HCT116 (cell line): Measurements from ENCODE around the gene TNRC6A. TPM values are rescaled to one million over a fixed set of nuclear protein-coding genes. Genes with fewer than 3 reads are reported as not detected.

ENCODE experiments used
- ATAC-seq: fragments of 200-7000 bp; cut with Tn5 transposase; 2 replicates; pipeline ENCODE4 v1.9.1; 2020; ENCODE audit warnings: mild to moderate bottlenecking, moderate library complexity
- BruUV-seq: library from RNA; stranded (reverse); fragments of 400-500 nt; replicated peaks from 2 replicates; lab custom pipeline; 2021; lab: Mats Ljungman, UMichigan
- CTCF ChIA-PET: fragments of 300-600 bp; sonication (Branson Sonifier 250); formaldehyde crosslinking; loops from one replicate; lab custom pipeline; 2021; ENCODE audit warnings: antibody characterized with exemption; lab: Charles Lee
- POLR2A ChIA-PET: fragments of 300-600, 350-600 bp; sonication (Branson Sonifier 250); formaldehyde crosslinking; loops from one replicate; lab custom pipeline; 2021; ENCODE audit warnings: antibody characterized with exemption; lab: Charles Lee
- RAD21 ChIA-PET, 2 experiments: fragments of 300-600 bp; sonication (Branson Sonifier 250); formaldehyde crosslinking; loops; one replicate each; lab custom pipeline; 2023; ENCODE audit warnings: low total read pairs in 2 of 2; ENCODE audit not compliant: uncharacterized antibody in 2 of 2, unreplicated experiment in 2 of 2, low non-redundant PET in 1 of 2; lab: Charles Lee
- DNase-seq: peaks from one replicate; pipeline ENCODE4 v3.0.0-alpha.2; 2010; ENCODE audit warnings: low read depth, low spot score
- H2AFZ ChIP-seq: fragments of 200-600 bp; shearing (Covaris generic), sonication (generic); 2 replicates; pipeline ENCODE4 v1.6.1; 2017; ENCODE audit warnings: low read depth, mixed run types, mixed read lengths, antibody characterized with exemption, low read length; ENCODE audit not compliant: poor library complexity, severe bottlenecking
- H3K27ac ChIP-seq: 2 replicates; pipeline ENCODE4 v1.5.1; 2012; ENCODE audit warnings: low read depth, low read length
- H3K27me3 ChIP-seq: fragments of 200-600 bp; sonication (generic); 2 replicates; pipeline ENCODE4 v1.6.1; 2016; ENCODE audit warnings: mixed run types, low read length, mixed read lengths; ENCODE audit not compliant: insufficient read depth
- H3K36me3 ChIP-seq, 2 experiments: fragments of 200-500 bp in 1 of 2; fragments of 200-600 bp in 1 of 2; sonication (Bioruptor generic) in 1 of 2; sonication (generic) in 1 of 2; 2 replicates each; pipeline versions ENCODE4 v1.5.1 to v1.6.1; 2014 to 2016; ENCODE audit warnings: low read length in 2 of 2, inconsistent platforms in 1 of 2, mixed read lengths in 1 of 2, mixed run types in 1 of 2; ENCODE audit not compliant: insufficient read depth in 2 of 2, control insufficient read depth in 1 of 2
- H3K4me1 ChIP-seq, 2 experiments: fragments of 200-600 bp in 1 of 2; sonication (generic) in 1 of 2; 2 replicates each; pipeline versions ENCODE4 v1.5.1 to v1.6.1; 2012 to 2017; ENCODE audit warnings: low read length in 2 of 2, inconsistent platforms in 1 of 2, mild to moderate bottlenecking in 1 of 2, mixed read lengths in 1 of 2, mixed run types in 1 of 2, moderate library complexity in 1 of 2; ENCODE audit not compliant: insufficient read depth in 2 of 2, control insufficient read depth in 1 of 2
- H3K4me2 ChIP-seq: fragments of 200-600 bp; sonication (generic); 2 replicates; pipeline ENCODE4 v1.6.1; 2017; ENCODE audit warnings: mixed run types, low read length, mixed read lengths
- H3K4me3 ChIP-seq, 2 experiments: fragments of 200-600 bp in 1 of 2; sonication (generic) in 1 of 2; replicated peaks in 1 of 2; 2 replicates each; pipeline ENCODE4 v1.5.1; 2011 to 2016; ENCODE audit warnings: low read length in 2 of 2, control low read depth in 1 of 2, low read depth in 1 of 2, mild to moderate bottlenecking in 1 of 2, mixed read lengths in 1 of 2, mixed run types in 1 of 2
- H3K79me2 ChIP-seq: fragments of 200-600 bp; sonication (generic); 2 replicates; pipeline ENCODE4 v1.6.1; 2017; ENCODE audit warnings: mild to moderate bottlenecking, mixed run types, low read length, moderate library complexity, mixed read lengths; ENCODE audit not compliant: insufficient read depth
- H3K9ac ChIP-seq: fragments of 200-600 bp; sonication (generic); 2 replicates; pipeline ENCODE4 v1.6.1; 2016; ENCODE audit warnings: low read length, mixed read lengths
- H3K9me2 ChIP-seq: fragments of 200-600 bp; sonication (generic), shearing (Covaris generic); 2 replicates; pipeline ENCODE4 v1.6.1; 2017; ENCODE audit warnings: mixed run types, mild to moderate bottlenecking, moderate library complexity; ENCODE audit not compliant: insufficient read depth
- H3K9me3 ChIP-seq, 2 experiments: fragments of 200-500 bp in 1 of 2; fragments of 200-600 bp in 1 of 2; sonication (Bioruptor generic) in 1 of 2; sonication (generic) in 1 of 2; 2 replicates each; pipeline ENCODE4 v1.6.1; 2014 to 2017; ENCODE audit warnings: low read length in 2 of 2, mixed read lengths in 2 of 2, inconsistent platforms in 1 of 2, low read depth in 1 of 2, mild to moderate bottlenecking in 1 of 2, mixed run types in 1 of 2, moderate library complexity in 1 of 2; ENCODE audit not compliant: control insufficient read depth in 1 of 2, insufficient read depth in 1 of 2
- H4K20me1 ChIP-seq: fragments of 200-600 bp; sonication (generic), shearing (Covaris generic); 2 replicates; pipeline ENCODE4 v1.6.1; 2017; ENCODE audit warnings: mixed run types, mild to moderate bottlenecking, moderate library complexity; ENCODE audit not compliant: insufficient read depth
- ATF3 ChIP-seq: IDR thresholded peaks from 2 replicates; pipeline ENCODE4 v1.6.1; 2012
- CEBPB ChIP-seq: IDR thresholded peaks from 2 replicates; pipeline ENCODE4 v1.6.1; 2012; ENCODE audit warnings: low read depth
- CTCF ChIP-seq, 3 experiments: fragments of 200-600 bp in 1 of 3; sonication (generic) in 1 of 3; IDR thresholded peaks in 2 of 3; conservative IDR thresholded peaks in 1 of 3; 2 replicates each; pipeline ENCODE4 v1.5.1; 2012 to 2017; ENCODE audit warnings: low read depth in 2 of 3, low read length in 2 of 3, antibody characterized with exemption in 1 of 3, borderline replicate concordance in 1 of 3, control low read depth in 1 of 3, mild to moderate bottlenecking in 1 of 3, mixed read lengths in 1 of 3, mixed run types in 1 of 3, moderate library complexity in 1 of 3; ENCODE audit not compliant: insufficient read depth in 1 of 3
- EGR1 ChIP-seq: IDR thresholded peaks from 2 replicates; pipeline ENCODE4 v1.6.1; 2012; ENCODE audit warnings: low read depth
- EZH2phosphoT487 ChIP-seq: fragments of 200-600 bp; IDR thresholded peaks from 2 replicates; pipeline ENCODE4 v1.6.1; 2018; ENCODE audit warnings: antibody characterized with exemption, borderline replicate concordance
- RAD21 ChIP-seq: IDR thresholded peaks from 2 replicates; pipeline ENCODE4 v1.6.1; 2012; ENCODE audit warnings: low read depth, mild to moderate bottlenecking
- SIN3A ChIP-seq: IDR thresholded peaks from 2 replicates; pipeline ENCODE4 v1.6.1; 2012; ENCODE audit warnings: low read depth
- SRF ChIP-seq: IDR thresholded peaks from 2 replicates; pipeline ENCODE4 v1.6.1; 2012; ENCODE audit warnings: low read depth
- YY1 ChIP-seq: IDR thresholded peaks from 2 replicates; pipeline ENCODE4 v1.6.1; 2011; ENCODE audit warnings: low read length, low read depth, moderate library complexity, mild to moderate bottlenecking; ENCODE audit not compliant: insufficient replicate concordance; ENCODE audit errors: extremely low read depth
- intact Hi-C: fragments of 100-400 bp; cut with micrococcal nuclease; formaldehyde crosslinking; loops from 2 replicates; pipeline ENCODE4 v1.10.0; 2022
- total RNA-seq: library from RNA; stranded (reverse); gene quantifications from one replicate; pipeline ENCODE4 v1.2.1, GENCODE V29; 2021; ENCODE audit not compliant: unreplicated experiment

Gene TNRC6A
- total RNA-seq, 1 experiment from 2014 or later = 37.0 TPM

GRCh38 chr16:24853169-24853824 is 123.8 kb downstream of the TNRC6A start:
- ATAC-seq (peak; percentile 13), DNase-seq (no peak)
- Histone ChIP-seq H2AFZ (no peak overlapping the region), H3K27me3 (no peaks in the 10 kb centered on the region), H4K20me1 (no peaks in the 10 kb centered on the region), H3K9ac (no peak overlapping the region), H3K9me3 (no peaks in the 10 kb centered on the region), H3K4me2 (peak overlapping the region; percentile 35), H3K27ac (no peak overlapping the region), H3K4me1 (peaks cover 5 to 48% of the 10 kb centered on the region in 2 experiments), H3K4me3 (no peak overlapping the region), H3K36me3 (no peaks in the 10 kb centered on the region)
- no TSS peak for BruUV-seq
- POLR2A ChIA-PET = no interaction called here
- CTCF ChIA-PET = no interaction called here
- intact Hi-C loops = no loop called here
- RAD21 ChIA-PET = no interaction called here
- no peak for TF ChIP-seq SRF
- no peak for TF ChIP-seq ATF3
- TF ChIP-seq EZH2phosphoT487 = no peak
- no peak for TF ChIP-seq EGR1
- no peak for TF ChIP-seq RAD21
- TF ChIP-seq SIN3A = no peak
- TF ChIP-seq CEBPB = no peak
- no peak for TF ChIP-seq YY1
- no peak for TF ChIP-seq CTCF (IDR thresholded peaks at IDR 0.05 in 2 of 3, conservative IDR thresholded peaks at IDR 0.05 in 1 of 3; ENCODE audit: borderline replicate concordance in 1 of 3, insufficient read depth in 1 of 3, low read depth in 2 of 3, low read length in 2 of 3)
- TF ChIP-seq, all 23 proteins: peak for 0
- Histone ChIP-seq H3K9me2 (no peaks in the 10 kb centered on the region), H3K79me2 (no peaks in the 10 kb centered on the region)
